Ishikawa (cell line): Measurements from ENCODE around the gene ATP11C.
"Not testable (repeated sequence)": the region's sequence is repeated elsewhere in the genome, so short reads cannot be mapped to it uniquely, and the experiment has no call there.

Source experiments
- CREB1 ChIP-seq: IDR thresholded peaks from 2 replicates; pipeline ENCODE4 v1.6.1; 2012; ENCODE audit warnings: low read depth
- EGR1 ChIP-seq: IDR thresholded peaks from 2 replicates; pipeline ENCODE4 v1.6.1; 2012
- EP300 ChIP-seq: IDR thresholded peaks from 2 replicates; pipeline ENCODE4 v1.6.1; 2012; ENCODE audit warnings: borderline replicate concordance
- RAD21 ChIP-seq: IDR thresholded peaks from 2 replicates; pipeline ENCODE4 v1.6.1; 2012; ENCODE audit warnings: low read depth
- REST ChIP-seq: IDR thresholded peaks from 2 replicates; pipeline ENCODE4 v1.6.1; 2012; ENCODE audit warnings: low read depth, mild to moderate bottlenecking
- TAF1 ChIP-seq: IDR thresholded peaks from 2 replicates; pipeline ENCODE4 v1.6.1; 2012; ENCODE audit warnings: low read depth, mild to moderate bottlenecking
- TEAD4 ChIP-seq: IDR thresholded peaks from 2 replicates; pipeline ENCODE4 v1.6.1; 2012
- YY1 ChIP-seq: IDR thresholded peaks from 2 replicates; pipeline ENCODE4 v1.6.1; 2012; ENCODE audit warnings: low read depth

- TF ChIP-seq TAF1, EP300, REST, YY1, CREB1, EGR1, TEAD4: not testable (repeated sequence)
- peak; percentile 32; the same call in 1 of the 2 replicates for TF ChIP-seq RAD21
These were observed 33.3 kb upstream of the ATP11C start for GRCh38 chrX:139966159-139966558.
